CD4-positive, alpha-beta T cell treated with Interleukin-1 beta for 1 hour (primary cell): ENCODE results near the gene LZTS2.

ENCODE experiments used
- DNase-seq, 2 donors: peaks; one replicate each; pipeline ENCODE4 v3.0.0-alpha.2; 2020 to 2022

LZTS2 gene

GRCh38 chr10:101056365-101057151 is 57.0 kb downstream of the LZTS2 start:
- DNase-seq = no peak
